ENCODE results near the gene ARVCF. TPM values are rescaled to one million over a fixed set of nuclear protein-coding genes. Genes with fewer than 3 reads are reported as not detected.

The ARVCF gene
- total and polyA plus RNA-seq, 12 donors, result 22.2 to 58.9 (median 32.1) TPM

DNA sequence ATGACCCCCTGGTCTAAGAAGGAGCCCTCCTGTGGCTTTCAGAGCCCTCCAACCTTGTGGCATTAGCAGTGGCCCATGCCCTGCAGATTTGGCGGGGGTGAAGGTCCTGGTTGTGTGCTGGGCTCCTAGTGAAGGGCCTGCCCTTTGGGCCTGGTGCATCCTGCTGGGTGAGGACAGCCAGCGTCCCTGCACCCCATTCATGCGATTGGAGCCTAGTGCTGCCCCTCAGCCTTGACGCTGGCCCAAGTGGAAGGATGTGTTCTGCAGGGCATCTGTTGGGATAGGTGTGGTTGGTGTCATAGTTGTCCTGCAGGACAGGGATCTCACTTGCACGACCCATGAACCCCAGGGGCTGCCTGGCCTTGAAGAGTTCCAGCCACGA is 35.3 kb upstream of the ARVCF start:
- WGBS, 2 donors, result 94 to 95% methylated on average over 6 of the region's 6 CpGs
- H3K9me3 ChIP-seq, result peaks cover 0 to 12% (median 0%) of the 10 kb centered on the region in 11 donors
- H3K4me1 ChIP-seq, result peaks cover 0 to 16% (median 0%) of the 10 kb centered on the region in 9 donors
- ATAC-seq (no peak), DNase-seq (peak in 1 of 2 donors; percentile 2)
- peaks cover 0 to 98% (median 54%) of the 10 kb centered on the region in 9 donors for H3K36me3 ChIP-seq
- no peaks in the 10 kb centered on the region for H3K27me3 ChIP-seq
- intact Hi-C loops (cut with DNase I), result no loop called here
- H3K27ac ChIP-seq, result no peak overlapping the region
- TF ChIP-seq, protein P1, sequence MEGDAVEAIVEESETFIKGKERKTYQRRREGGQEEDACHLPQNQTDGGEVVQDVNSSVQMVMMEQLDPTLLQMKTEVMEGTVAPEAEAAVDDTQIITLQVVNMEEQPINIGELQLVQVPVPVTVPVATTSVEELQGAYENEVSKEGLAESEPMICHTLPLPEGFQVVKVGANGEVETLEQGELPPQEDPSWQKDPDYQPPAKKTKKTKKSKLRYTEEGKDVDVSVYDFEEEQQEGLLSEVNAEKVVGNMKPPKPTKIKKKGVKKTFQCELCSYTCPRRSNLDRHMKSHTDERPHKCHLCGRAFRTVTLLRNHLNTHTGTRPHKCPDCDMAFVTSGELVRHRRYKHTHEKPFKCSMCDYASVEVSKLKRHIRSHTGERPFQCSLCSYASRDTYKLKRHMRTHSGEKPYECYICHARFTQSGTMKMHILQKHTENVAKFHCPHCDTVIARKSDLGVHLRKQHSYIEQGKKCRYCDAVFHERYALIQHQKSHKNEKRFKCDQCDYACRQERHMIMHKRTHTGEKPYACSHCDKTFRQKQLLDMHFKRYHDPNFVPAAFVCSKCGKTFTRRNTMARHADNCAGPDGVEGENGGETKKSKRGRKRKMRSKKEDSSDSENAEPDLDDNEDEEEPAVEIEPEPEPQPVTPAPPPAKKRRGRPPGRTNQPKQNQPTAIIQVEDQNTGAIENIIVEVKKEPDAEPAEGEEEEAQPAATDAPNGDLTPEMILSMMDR (IDR thresholded peaks at IDR 0.05), result no peak
- no peak overlapping the region for H3K4me3 ChIP-seq

DNA sequence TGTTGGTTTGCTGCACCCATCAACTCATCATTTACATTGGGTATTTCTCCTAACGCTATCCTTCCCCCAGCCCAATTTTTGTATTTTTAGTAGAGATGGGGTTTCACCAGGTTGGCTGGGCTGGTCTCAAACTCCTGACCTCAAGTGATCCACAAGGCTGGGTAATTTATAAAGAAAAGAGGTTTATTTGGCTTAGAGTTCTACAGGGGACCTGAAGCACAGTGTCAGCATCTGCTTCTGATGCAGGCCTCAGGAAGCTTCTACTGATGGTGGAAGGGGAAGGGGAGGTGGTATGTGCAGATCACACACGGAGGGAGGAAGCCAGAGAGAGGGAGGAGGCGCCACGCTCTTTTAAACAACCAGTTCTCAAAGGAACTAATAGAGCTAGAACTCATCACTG is 30.1 kb upstream of the ARVCF start:
- Histone ChIP-seq H3K36me3 (peaks cover 0 to 96% (median 29%) of the 10 kb centered on the region in 9 donors), H3K4me1 (no peaks in the 10 kb centered on the region), H3K27ac (no peak overlapping the region), H3K27me3 (no peaks in the 10 kb centered on the region), H3K4me3 (no peak overlapping the region), H3K9me3 (peaks cover 0 to 12% (median 0%) of the 10 kb centered on the region in 11 donors)
- WGBS, 2 donors, result 85 to 86% methylated on average over 4 of the region's 4 CpGs
- TF ChIP-seq, protein P1 (IDR thresholded peaks at IDR 0.05), result no peak
- intact Hi-C loops (cut with DNase I), result no loop called here
- DNase-seq (no peak), ATAC-seq (no peak)

DNA sequence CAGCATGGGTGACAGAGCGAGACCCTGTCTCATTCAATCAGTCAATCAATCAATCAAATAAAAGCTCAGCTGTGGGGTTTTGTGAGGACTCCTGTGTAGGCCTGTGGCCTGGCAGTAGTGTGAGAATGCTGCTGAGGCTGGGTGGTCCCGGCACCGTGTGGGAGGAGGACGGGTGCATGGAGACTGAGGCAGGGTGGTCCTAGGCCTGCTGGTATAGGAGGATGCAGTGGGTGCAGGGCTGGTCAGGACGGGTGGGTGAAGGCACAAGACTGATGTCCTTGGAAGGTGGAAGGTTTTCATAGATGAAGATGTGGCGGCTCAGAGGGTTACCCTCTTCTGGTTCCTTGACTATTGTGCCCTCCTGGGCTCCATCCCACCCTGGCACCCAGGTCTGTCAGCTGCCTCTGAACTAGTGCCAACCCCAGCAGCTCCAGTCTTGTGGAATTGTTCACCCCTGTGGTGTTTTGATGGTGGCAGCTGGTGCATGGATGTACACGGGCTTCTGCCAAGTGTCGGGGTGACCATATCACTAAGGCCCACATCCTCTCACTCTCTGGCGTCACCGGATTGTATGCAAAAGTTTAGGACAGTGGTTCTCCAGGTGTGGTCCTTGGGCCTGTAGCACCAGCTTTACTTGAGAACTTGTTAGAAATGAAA is 28.0 kb upstream of the ARVCF start:
- DNase-seq (no peak), ATAC-seq (peak in 5 of 8 donors; percentile 6 to 50 (median 24))
- Histone ChIP-seq H3K9me3 (peaks cover 0 to 12% (median 0%) of the 10 kb centered on the region in 11 donors), H3K27ac (no peak overlapping the region), H3K4me1 (peaks cover 0 to 11% (median 0%) of the 10 kb centered on the region in 9 donors), H3K27me3 (no peaks in the 10 kb centered on the region), H3K36me3 (peaks cover 0 to 98% (median 28%) of the 10 kb centered on the region in 9 donors), H3K4me3 (no peak overlapping the region)
- intact Hi-C loops (cut with DNase I), result no loop called here
- TF ChIP-seq, protein P1 (IDR thresholded peaks at IDR 0.05), result no peak
- 82 to 83% methylated on average over 10 of the region's 10 CpGs for WGBS, 2 donors

DNA sequence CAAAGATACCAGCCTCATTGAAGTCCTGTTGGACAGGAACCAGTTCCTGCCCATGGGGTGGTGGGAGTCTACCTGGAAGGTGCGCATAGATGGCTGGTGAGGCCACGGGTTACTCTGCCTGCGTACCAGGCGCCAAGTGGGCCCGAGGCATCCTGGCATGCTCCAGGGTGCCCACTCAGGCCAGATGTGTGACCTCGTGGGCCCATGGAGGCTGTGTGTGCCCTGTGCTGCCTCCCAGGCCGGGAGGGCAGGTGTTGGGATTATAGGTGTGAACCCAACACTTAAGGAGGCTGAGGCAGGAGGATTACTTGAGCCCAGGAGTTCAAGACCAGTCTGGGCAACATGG is 27.3 kb upstream of the ARVCF start:
- WGBS, 2 donors, result 88 to 99% methylated on average over 7 of the region's 7 CpGs
- TF ChIP-seq, protein P1 (IDR thresholded peaks at IDR 0.05), result no peak
- Histone ChIP-seq H3K9me3 (peaks cover 0 to 12% (median 0%) of the 10 kb centered on the region in 11 donors), H3K27ac (no peak overlapping the region), H3K27me3 (no peaks in the 10 kb centered on the region), H3K4me1 (peaks cover 0 to 11% (median 0%) of the 10 kb centered on the region in 9 donors), H3K36me3 (peaks cover 0 to 98% (median 28%) of the 10 kb centered on the region in 9 donors), H3K4me3 (no peak overlapping the region)
- intact Hi-C loops (cut with DNase I), result no loop called here
- ATAC-seq (no peak), DNase-seq (no peak)

Measured in heart right ventricle (tissue), 16 donors.